Activated CD8-positive, alpha-beta memory T cell treated with anti-CD3 and anti-CD28 coated beads, Interleukin-2, amount 10 ng/mL, durations not matched to agents 7 days and 5 days (primary cell): ENCODE measurements around the gene PELI1. TPM values are rescaled to one million over a fixed set of nuclear protein-coding genes. Genes with fewer than 3 reads are reported as not detected.
A peak's percentile ranks its signal among the peaks of the same experiment; 100 is the strongest.

Experiments
- ATAC-seq: fragments of 150-1000 bp; cut with Tn5 transposase; one replicate; pipeline ENCODE4 v1.10.0; 2021; ENCODE audit warnings: moderate library complexity
- CTCF ChIA-PET: fragments of 350-600 bp; sonication (Branson Sonifier 250); formaldehyde crosslinking; loops from one replicate; lab custom pipeline; 2021; ENCODE audit warnings: antibody characterized with exemption; lab: Charles Lee
- DNase-seq: peaks from one replicate; pipeline ENCODE4 v3.0.0-alpha.2; 2020
- H3K27ac Mint-ChIP-seq: one replicate; pipeline ENCODE4 v1.8.0; 2021; ENCODE audit warnings: mild to moderate bottlenecking, mixed read lengths
- H3K27me3 Mint-ChIP-seq: one replicate; pipeline ENCODE4 v1.8.0; 2021; ENCODE audit warnings: mixed read lengths
- H3K36me3 Mint-ChIP-seq: one replicate; pipeline ENCODE4 v1.8.0; 2021; ENCODE audit warnings: mild to moderate bottlenecking, mixed read lengths
- H3K4me1 Mint-ChIP-seq: one replicate; pipeline ENCODE4 v1.8.0; 2021; ENCODE audit warnings: mixed read lengths
- H3K4me3 Mint-ChIP-seq: one replicate; pipeline ENCODE4 v1.8.0; 2021; ENCODE audit warnings: mild to moderate bottlenecking, moderate library complexity, mixed read lengths
- H3K9me3 Mint-ChIP-seq: one replicate; pipeline ENCODE4 v1.8.0; 2022; ENCODE audit warnings: low read depth, mixed read lengths
- total RNA-seq, 2 experiments: library from RNA; stranded (reverse); gene quantifications; one replicate each; pipeline ENCODE4 v1.2.3, GENCODE V29; 2021

The PELI1 gene
- total RNA-seq, 2 experiments from 2014 or later: 39.0 to 40.1 TPM

GRCh38 chr2:64127119-64127518, 17.1 kb downstream of the PELI1 start:
- Mint-ChIP-seq H3K27ac (no peak overlapping the region), H3K4me1 (peaks cover 40% of the 10 kb centered on the region), H3K9me3 (no peaks in the 10 kb centered on the region), H3K27me3 (no peaks in the 10 kb centered on the region), H3K36me3 (peaks cover 33% of the 10 kb centered on the region), H3K4me3 (no peak overlapping the region)
- ATAC-seq (no peak), DNase-seq (no peak)
- CTCF ChIA-PET: no interaction called here

GRCh38 chr2:64126601-64127000, 17.6 kb downstream of the PELI1 start:
- H3K36me3 Mint-ChIP-seq: peaks cover 28% of the 10 kb centered on the region
- no peak overlapping the region for H3K4me3 Mint-ChIP-seq
- CTCF ChIA-PET: no interaction called here
- peaks cover 35% of the 10 kb centered on the region for H3K4me1 Mint-ChIP-seq
- H3K27me3 Mint-ChIP-seq: no peaks in the 10 kb centered on the region
- no peak for DNase-seq
- H3K27ac Mint-ChIP-seq: no peak overlapping the region
- H3K9me3 Mint-ChIP-seq: no peaks in the 10 kb centered on the region
- ATAC-seq: no peak

GRCh38 chr2:64124571-64124970, 19.6 kb downstream of the PELI1 start:
- Mint-ChIP-seq H3K36me3 (peaks cover 33% of the 10 kb centered on the region), H3K4me3 (no peak overlapping the region), H3K4me1 (peaks cover 26% of the 10 kb centered on the region), H3K27me3 (no peaks in the 10 kb centered on the region), H3K9me3 (no peaks in the 10 kb centered on the region), H3K27ac (no peak overlapping the region)
- DNase-seq (no peak), ATAC-seq (no peak)
- CTCF ChIA-PET: interaction anchor here (0.7 to 1.4 kb wide), 2 partner anchors 9 to 206 kb away, joined by 3 to 4 read pairs; no protein-coding TSS in a partner anchor

GRCh38 chr2:64124168-64124567, 20.1 kb downstream of the PELI1 start:
- DNase-seq: no peak
- ATAC-seq: no peak
- Mint-ChIP-seq H3K9me3 (no peaks in the 10 kb centered on the region), H3K36me3 (peaks cover 33% of the 10 kb centered on the region), H3K4me1 (peaks cover 28% of the 10 kb centered on the region), H3K27ac (no peak overlapping the region), H3K4me3 (no peak overlapping the region), H3K27me3 (no peaks in the 10 kb centered on the region)
- CTCF ChIA-PET: interaction anchor here (0.7 kb wide), 1 partner anchor 206 kb away, joined by 3 read pairs; no protein-coding TSS in a partner anchor

- Mint-ChIP-seq H3K36me3 (peaks cover 31% of the 10 kb centered on the region), H3K27me3 (no peaks in the 10 kb centered on the region), H3K4me1 (peaks cover 25% of the 10 kb centered on the region), H3K9me3 (no peaks in the 10 kb centered on the region), H3K27ac (no peak overlapping the region), H3K4me3 (no peak overlapping the region)
- ATAC-seq (no peak), DNase-seq (no peak)
- CTCF ChIA-PET: interaction anchor here (0.7 kb wide), 1 partner anchor 207 kb away, joined by 3 read pairs; no protein-coding TSS in a partner anchor
Observed at GRCh38 chr2:64123740-64124139, 20.5 kb downstream of the PELI1 start.

GRCh38 chr2:64122358-64122757, 21.9 kb downstream of the PELI1 start:
- CTCF ChIA-PET: no interaction called here
- ATAC-seq (no peak), DNase-seq (no peak)
- peaks cover 26% of the 10 kb centered on the region for H3K36me3 Mint-ChIP-seq
- peaks cover 23% of the 10 kb centered on the region for H3K4me1 Mint-ChIP-seq
- no peak overlapping the region for H3K27ac Mint-ChIP-seq
- no peaks in the 10 kb centered on the region for H3K27me3 Mint-ChIP-seq
- H3K4me3 Mint-ChIP-seq: no peak overlapping the region
- no peaks in the 10 kb centered on the region for H3K9me3 Mint-ChIP-seq

- peaks cover 18% of the 10 kb centered on the region for H3K36me3 Mint-ChIP-seq
- no peaks in the 10 kb centered on the region for H3K9me3 Mint-ChIP-seq
- CTCF ChIA-PET: no interaction called here
- DNase-seq (no peak), ATAC-seq (no peak)
- no peak overlapping the region for H3K27ac Mint-ChIP-seq
- peaks cover 30% of the 10 kb centered on the region for H3K4me1 Mint-ChIP-seq
- H3K27me3 Mint-ChIP-seq: no peaks in the 10 kb centered on the region
- H3K4me3 Mint-ChIP-seq: no peak overlapping the region
Observed at GRCh38 chr2:64120928-64121327, 23.3 kb downstream of the PELI1 start.

- H3K36me3 Mint-ChIP-seq: peaks cover 18% of the 10 kb centered on the region
- peaks cover 36% of the 10 kb centered on the region for H3K4me1 Mint-ChIP-seq
- CTCF ChIA-PET: no interaction called here
- no peak overlapping the region for H3K27ac Mint-ChIP-seq
- H3K4me3 Mint-ChIP-seq: no peak overlapping the region
- no peaks in the 10 kb centered on the region for H3K9me3 Mint-ChIP-seq
- H3K27me3 Mint-ChIP-seq: no peaks in the 10 kb centered on the region
- ATAC-seq: no peak
- DNase-seq: no peak
Observed at GRCh38 chr2:64120008-64120407, 24.2 kb downstream of the PELI1 start.

- H3K9me3 Mint-ChIP-seq: no peaks in the 10 kb centered on the region
- H3K4me1 Mint-ChIP-seq: peaks cover 38% of the 10 kb centered on the region
- no peaks in the 10 kb centered on the region for H3K27me3 Mint-ChIP-seq
- ATAC-seq: no peak
- H3K27ac Mint-ChIP-seq: no peak overlapping the region
- CTCF ChIA-PET: interaction anchor here (1.3 kb wide), 1 partner anchor 18 kb away, joined by 4 read pairs; no protein-coding TSS in a partner anchor
- no peak for DNase-seq
- H3K4me3 Mint-ChIP-seq: no peak overlapping the region
- peaks cover 14% of the 10 kb centered on the region for H3K36me3 Mint-ChIP-seq
Observed at GRCh38 chr2:64119369-64119768, 24.9 kb downstream of the PELI1 start.

- ATAC-seq (peak; percentile 34), DNase-seq (no peak)
- Mint-ChIP-seq H3K9me3 (no peaks in the 10 kb centered on the region), H3K36me3 (peaks cover 6% of the 10 kb centered on the region), H3K27me3 (no peaks in the 10 kb centered on the region), H3K4me1 (peaks cover 49% of the 10 kb centered on the region), H3K4me3 (no peak overlapping the region), H3K27ac (peak overlapping the region; percentile 80)
- CTCF ChIA-PET: interaction anchor here (1.1 kb wide), 1 partner anchor 9 kb away, joined by 4 read pairs; no protein-coding TSS in a partner anchor
Observed at GRCh38 chr2:64115808-64116598, 28.2 kb downstream of the PELI1 start.

GRCh38 chr2:64114912-64115277, 29.3 kb downstream of the PELI1 start:
- no peak for ATAC-seq
- no peak for DNase-seq
- CTCF ChIA-PET: interaction anchor here (1.1 kb wide), 1 partner anchor 10 kb away, joined by 4 read pairs; no protein-coding TSS in a partner anchor
- Mint-ChIP-seq H3K36me3 (peaks cover 9% of the 10 kb centered on the region), H3K4me1 (peaks cover 58% of the 10 kb centered on the region), H3K9me3 (no peaks in the 10 kb centered on the region), H3K27ac (peak overlapping the region; percentile 80), H3K4me3 (no peak overlapping the region), H3K27me3 (no peaks in the 10 kb centered on the region)

GRCh38 chr2:64114063-64114911, 29.9 kb downstream of the PELI1 start:
- Mint-ChIP-seq H3K27ac (peak overlapping the region; percentile 72), H3K27me3 (no peaks in the 10 kb centered on the region), H3K9me3 (no peaks in the 10 kb centered on the region), H3K4me1 (peaks cover 60% of the 10 kb centered on the region), H3K4me3 (peak overlapping the region; percentile 44), H3K36me3 (peaks cover 12% of the 10 kb centered on the region)
- peak; percentile 89 for ATAC-seq
- DNase-seq: no peak
- CTCF ChIA-PET: no interaction called here

GRCh38 chr2:64112016-64112415, 32.2 kb downstream of the PELI1 start:
- Mint-ChIP-seq H3K27me3 (no peaks in the 10 kb centered on the region), H3K27ac (no peak overlapping the region), H3K9me3 (no peaks in the 10 kb centered on the region), H3K36me3 (peaks cover 30% of the 10 kb centered on the region), H3K4me3 (no peak overlapping the region), H3K4me1 (peaks cover 71% of the 10 kb centered on the region)
- CTCF ChIA-PET: interaction anchor here (0.6 to 1.2 kb wide), 4 partner anchors 14 to 218 kb away, joined by 3 to 4 read pairs (median 3); no protein-coding TSS in a partner anchor
- ATAC-seq (no peak), DNase-seq (no peak)
